HG02870 (cell line): ENCODE data around the gene HMOX1.
"Not testable (repeated sequence)": the region's sequence is repeated elsewhere in the genome, so short reads cannot be mapped to it uniquely, and the experiment has no call there.

Experiments used
- ATAC-seq: cut with Tn5 transposase; IDR thresholded peaks from one replicate; pipeline ENCODE4 v1.9.1; 2021; ENCODE audit warnings: mild to moderate bottlenecking, moderate library complexity; ENCODE audit not compliant: unreplicated experiment

HMOX1 gene

GRCh38 chr22:35349704-35350538 lies 31.0 kb upstream of the HMOX1 start:
- no peak for ATAC-seq

- peak; percentile 82 for ATAC-seq
These were observed 30.1 kb upstream of the HMOX1 start for GRCh38 chr22:35350539-35351503.

GRCh38 chr22:35352214-35353111 lies 28.4 kb upstream of the HMOX1 start:
- no peak for ATAC-seq

DNA sequence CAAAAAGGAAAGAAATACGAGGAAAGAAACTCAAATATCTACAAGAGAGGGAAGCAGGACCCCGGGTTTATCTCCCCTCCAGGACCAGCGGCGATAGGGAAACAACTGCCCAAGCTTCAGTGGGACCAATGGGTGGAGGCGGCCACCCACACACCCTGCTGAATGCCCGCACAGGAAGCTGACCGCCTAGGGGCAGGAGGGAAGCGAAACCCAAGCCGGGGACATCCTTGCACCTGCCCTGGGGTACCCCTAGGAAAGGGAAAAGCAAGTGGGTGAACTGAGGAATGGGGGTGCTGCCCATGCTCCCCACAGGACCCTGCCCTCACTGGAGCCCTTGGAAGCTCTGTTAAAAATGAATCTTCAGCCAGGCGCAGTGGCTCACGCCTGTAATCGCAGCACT lies 27.6 kb upstream of the HMOX1 start:
- ATAC-seq, result no peak

DNA sequence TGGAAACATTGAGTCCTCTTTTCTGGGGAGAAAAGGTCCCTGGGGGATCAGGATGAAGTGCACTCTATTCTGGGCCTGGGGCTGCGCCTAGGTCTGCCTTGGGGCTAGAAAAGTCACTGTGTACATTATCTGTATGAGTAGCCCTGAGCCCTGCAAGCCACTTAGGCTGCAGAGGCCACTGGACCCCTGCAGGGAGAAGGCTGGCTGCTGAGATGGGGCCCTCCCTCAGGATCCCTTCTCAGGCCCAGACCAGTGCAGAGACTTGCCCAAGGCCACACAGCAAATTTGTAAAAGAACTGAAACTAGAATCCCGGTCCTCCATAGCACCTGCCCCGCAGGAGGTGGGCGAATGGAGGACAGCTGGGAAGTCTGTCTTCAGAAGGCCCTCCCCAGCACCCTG lies 26.8 kb upstream of the HMOX1 start:
- ATAC-seq, result no peak

- no peak for ATAC-seq
These were observed 22.8 kb upstream of the HMOX1 start for GRCh38 chr22:35357883-35358621.

DNA sequence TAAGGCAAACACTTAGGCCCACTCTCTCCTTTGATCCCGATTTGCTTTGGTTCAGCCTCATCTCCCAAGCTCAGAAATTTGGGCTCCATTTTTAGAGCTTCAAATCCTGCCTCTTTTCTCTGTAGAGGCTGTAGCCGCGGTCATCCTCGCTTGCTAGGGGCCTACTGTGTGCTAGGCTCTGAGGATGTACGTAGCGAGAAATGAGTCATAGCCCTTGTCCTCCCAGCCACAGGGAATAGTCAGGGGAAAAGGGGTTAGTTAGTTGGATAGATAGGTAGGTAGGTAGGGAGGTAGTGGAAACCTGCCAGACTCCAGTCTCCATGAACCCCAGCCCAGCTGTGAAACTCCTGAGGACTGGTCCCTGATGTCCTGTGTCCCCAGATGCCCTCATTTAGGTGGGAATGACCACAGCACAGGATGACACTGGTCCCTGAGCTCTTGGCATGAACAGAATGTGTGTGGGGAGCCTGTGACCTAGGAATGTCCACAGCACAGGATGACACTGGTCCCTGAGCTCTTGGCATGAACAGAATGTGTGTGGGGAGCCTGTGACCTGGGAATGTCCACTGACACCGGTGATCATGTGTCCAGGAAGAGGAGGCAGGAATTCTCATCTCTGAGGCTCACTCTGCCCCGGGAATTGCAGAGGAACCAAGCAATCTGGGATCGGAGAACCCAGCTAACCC lies 21.4 kb upstream of the HMOX1 start:
- ATAC-seq, result no peak

DNA sequence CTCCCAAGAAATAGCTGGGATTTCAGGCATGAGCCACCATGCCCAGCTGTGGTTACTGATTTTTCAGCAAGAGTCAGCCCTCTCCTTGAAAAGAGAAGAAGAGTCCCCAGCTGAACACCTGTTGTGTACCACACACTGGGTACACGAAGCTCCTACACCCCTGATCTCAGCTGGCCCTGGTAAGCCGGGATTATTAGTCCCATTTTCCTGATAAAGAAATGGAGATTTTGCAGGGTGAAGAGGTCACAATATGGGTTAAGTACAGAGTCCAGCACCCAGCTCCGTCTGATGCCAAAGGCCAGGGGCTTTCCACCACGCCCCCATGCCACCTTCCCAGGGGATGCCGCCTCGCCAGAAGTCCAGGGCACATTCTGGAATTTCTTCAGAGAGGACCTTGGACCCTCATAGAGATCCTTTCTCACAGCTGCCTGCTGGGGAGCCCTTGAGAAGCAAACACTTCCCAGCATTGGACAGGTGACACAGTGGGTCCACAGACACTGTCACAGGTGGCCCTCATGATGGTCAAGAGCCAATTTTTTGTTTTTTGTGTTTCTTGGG lies 19.8 kb upstream of the HMOX1 start:
- ATAC-seq, result no peak

DNA sequence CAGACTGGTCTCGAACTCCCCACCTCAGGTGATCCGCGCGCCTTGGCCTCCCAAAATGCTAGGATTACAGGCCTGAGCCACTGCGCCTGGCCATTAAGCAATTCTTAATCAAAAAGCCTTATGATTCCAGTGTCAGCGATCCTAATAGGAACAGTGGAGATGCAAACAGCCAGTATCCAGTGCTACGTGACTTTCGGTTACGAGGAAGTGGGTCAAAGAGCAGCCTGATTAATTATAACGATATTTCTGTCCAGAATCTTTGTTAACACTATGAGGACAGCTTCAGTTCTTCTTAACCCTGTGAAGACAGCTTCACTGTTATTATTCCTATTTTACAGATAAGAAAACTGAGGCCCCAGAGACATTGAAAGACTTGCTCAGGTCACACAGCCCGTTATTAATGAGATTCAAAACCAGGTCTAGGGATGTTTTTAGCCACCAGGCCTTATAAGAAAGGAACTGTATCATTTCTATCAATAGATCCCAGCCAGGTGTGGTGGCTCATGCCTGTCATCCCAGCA lies 17.3 kb upstream of the HMOX1 start:
- ATAC-seq, result no peak

GRCh38 chr22:35364230-35364629 lies 16.7 kb upstream of the HMOX1 start:
- ATAC-seq, result not testable (repeated sequence)

GRCh38 chr22:35367331-35367886 lies 13.5 kb upstream of the HMOX1 start:
- no peak for ATAC-seq

- no peak for ATAC-seq
These were observed 12.5 kb upstream of the HMOX1 start for GRCh38 chr22:35368386-35368785.

GRCh38 chr22:35369996-35370395 lies 10.9 kb upstream of the HMOX1 start:
- ATAC-seq, result no peak

DNA sequence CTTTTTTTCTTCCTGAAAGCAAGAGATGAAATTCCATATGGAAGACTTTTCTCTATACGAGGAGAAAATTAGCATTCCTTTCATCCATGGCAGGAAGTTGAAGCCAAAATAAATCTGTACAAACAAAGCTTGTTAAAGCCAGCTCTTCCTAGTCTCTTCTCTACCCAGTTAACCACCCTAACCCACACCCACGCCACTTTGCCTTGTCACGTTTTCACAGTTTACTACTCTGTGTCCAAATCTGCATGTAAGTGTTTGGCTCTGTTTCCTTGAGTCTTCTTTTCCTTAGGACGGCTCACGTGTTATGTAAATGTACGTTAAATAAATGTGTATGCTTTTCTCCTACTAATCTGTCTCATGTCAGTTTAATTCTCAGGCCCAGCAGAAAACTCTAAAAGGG lies 7.1 kb upstream of the HMOX1 start:
- no peak for ATAC-seq

- ATAC-seq, result no peak
These were observed 5.9 kb upstream of the HMOX1 start for GRCh38 chr22:35375031-35375430.

GRCh38 chr22:35375526-35375925 lies 5.4 kb upstream of the HMOX1 start:
- no peak for ATAC-seq

DNA sequence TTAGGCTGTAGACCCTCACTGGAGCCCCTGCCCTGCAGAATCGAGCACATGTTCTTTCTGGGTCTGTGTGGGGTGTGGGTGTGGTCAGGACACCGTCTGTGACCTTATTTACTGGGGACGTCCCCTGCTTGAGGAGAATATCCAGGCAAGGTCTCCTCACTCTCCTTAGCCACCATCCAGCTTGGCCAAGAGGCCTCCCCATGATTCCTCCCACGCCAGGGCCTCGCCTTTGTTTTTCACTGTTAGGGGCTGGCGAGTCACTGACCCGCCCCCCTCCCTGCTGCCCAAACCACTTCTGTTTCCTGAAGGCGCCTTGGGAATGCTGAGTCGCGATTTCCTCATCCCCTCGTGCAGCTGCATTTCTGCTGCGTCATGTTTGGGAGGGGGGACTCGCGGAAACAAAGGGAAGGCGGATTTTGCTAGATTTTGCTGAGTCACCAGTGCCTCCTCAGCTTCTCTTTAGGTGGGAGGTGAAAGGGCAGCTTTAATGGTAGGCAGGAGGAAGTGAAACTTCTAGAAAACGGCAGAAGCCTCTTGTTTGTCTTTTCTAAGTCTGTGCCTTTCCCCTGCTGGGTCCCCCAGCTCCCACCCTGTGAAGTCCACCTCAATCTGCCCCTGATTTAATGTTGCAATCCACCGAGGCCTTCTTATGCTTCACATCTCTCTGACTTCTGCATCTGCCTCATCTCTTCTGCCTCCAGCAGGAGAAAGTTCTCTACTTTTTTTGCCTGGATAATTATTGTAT lies 4.0 kb upstream of the HMOX1 start:
- peak; percentile 62 for ATAC-seq

GRCh38 chr22:35377735-35378134 lies 3.2 kb upstream of the HMOX1 start:
- no peak for ATAC-seq
